Naive thymus-derived CD8-positive, alpha-beta T cell (primary cell): ENCODE data around the gene LY6G6D. TPM values are rescaled to one million over a fixed set of nuclear protein-coding genes. Genes with fewer than 3 reads are reported as not detected.

ENCODE experiments used
- ATAC-seq, 2 donors: fragments of 150-1000 bp; cut with Tn5 transposase in 1 of 2; sonication (Bioruptor Pico), chemical (Tn5 transposase) in 1 of 2; 1 replicate in 1 of 2; 2 replicates in 1 of 2; pipeline ENCODE4 v1.10.0; 2021; ENCODE audit warnings: mild to moderate bottlenecking in 2 of 2, moderate library complexity in 2 of 2
- POLR2A ChIA-PET: fragments of 350-600 bp; sonication (Branson Sonifier 250); formaldehyde crosslinking; loops from one replicate; lab custom pipeline; 2021; ENCODE audit warnings: antibody characterized with exemption; lab: Charles Lee
- DNase-seq, 10 donors: peaks; one replicate each; pipeline versions ENCODE4 v3.0.0 to v3.0.0-alpha.2; 2020 to 2022
- H3K27ac Mint-ChIP-seq, 10 donors: one replicate each; pipeline ENCODE4 v1.8.0; 2020 to 2022; ENCODE audit warnings: mild to moderate bottlenecking in 10 of 10, mixed read lengths in 10 of 10, moderate library complexity in 4 of 10, inconsistent platforms in 1 of 10
- H3K27me3 Mint-ChIP-seq, 5 donors: one replicate each; pipeline ENCODE4 v1.8.0; 2021 to 2022; ENCODE audit warnings: mixed read lengths in 5 of 5
- H3K36me3 Mint-ChIP-seq, 3 donors: one replicate each; pipeline ENCODE4 v1.8.0; 2020 to 2022; ENCODE audit warnings: mixed read lengths in 3 of 3, mild to moderate bottlenecking in 2 of 3, inconsistent platforms in 1 of 3
- H3K4me1 Mint-ChIP-seq, 4 donors: one replicate each; pipeline ENCODE4 v1.8.0; 2021 to 2022; ENCODE audit warnings: mixed read lengths in 4 of 4
- H3K4me3 Mint-ChIP-seq, 10 donors: one replicate each; pipeline ENCODE4 v1.8.0; 2020 to 2022; ENCODE audit warnings: mild to moderate bottlenecking in 10 of 10, mixed read lengths in 10 of 10, moderate library complexity in 6 of 10, inconsistent platforms in 1 of 10
- H3K9me3 Mint-ChIP-seq, 9 donors: one replicate each; pipeline ENCODE4 v1.8.0; 2020 to 2022; ENCODE audit warnings: mixed read lengths in 9 of 9, mild to moderate bottlenecking in 3 of 9, inconsistent platforms in 1 of 9, moderate library complexity in 1 of 9
- polyA plus RNA-seq, 3 donors: library from polyadenylated mRNA; unstranded; fragments of 300-500 nt; fragmentation: Illumina TruSeq; gene quantifications; one replicate each; pipeline ENCODE4 v1.2.3, GENCODE V29; 2021
- total RNA-seq, 8 experiments: library from RNA in 2 of 8; stranded (reverse) in 2 of 8; gene quantifications; one replicate each; pipeline ENCODE4 v1.2.3 and lab custom pipeline; 2021 to 2026

Gene LY6G6D
- total and polyA plus RNA-seq, 5 experiments from 2014 or later, result not detected

- Mint-ChIP-seq H3K27me3 (no peaks in the 10 kb centered on the region), H3K4me1 (peaks cover 18 to 28% (median 25%) of the 10 kb centered on the region in 4 donors), H3K27ac (peak overlapping the region in 1 of 10 donors; percentile 29), H3K4me3 (no peak overlapping the region), H3K36me3 (no peaks in the 10 kb centered on the region), H3K9me3 (no peaks in the 10 kb centered on the region)
- no peak for ATAC-seq
- DNase-seq, result no peak
- POLR2A ChIA-PET, result interaction anchor here (0.6 to 1.2 kb wide), 4 partner anchors 8 to 16 kb away, joined by 3 to 4 read pairs (median 3); partner anchors contain the start of genes ABHD16A and MPIG6B
Observed at GRCh38 chr6:31711233-31711632, 3.9 kb upstream of the LY6G6D start.

GRCh38 chr6:31712296-31712695 lies 2.9 kb upstream of the LY6G6D start:
- Mint-ChIP-seq H3K4me3 (no peak overlapping the region), H3K36me3 (no peaks in the 10 kb centered on the region), H3K27me3 (no peaks in the 10 kb centered on the region), H3K27ac (peak overlapping the region in 3 of 10 donors; percentile 50 to 71 (median 58)), H3K4me1 (peaks cover 18 to 28% (median 25%) of the 10 kb centered on the region in 4 donors), H3K9me3 (no peaks in the 10 kb centered on the region)
- DNase-seq (no peak), ATAC-seq (peak; percentile 39 to 43)
- POLR2A ChIA-PET, result interaction anchor here (1.2 kb wide), 1 partner anchor 11 kb away, joined by 3 read pairs; the partner anchor contains the start of gene MPIG6B

GRCh38 chr6:31713465-31713864 lies 1.7 kb upstream of the LY6G6D start:
- ATAC-seq (no peak), DNase-seq (no peak)
- Mint-ChIP-seq H3K27ac (peak overlapping the region in 3 of 10 donors; percentile 27 to 56 (median 31)), H3K9me3 (no peaks in the 10 kb centered on the region), H3K4me3 (no peak overlapping the region), H3K27me3 (no peaks in the 10 kb centered on the region), H3K4me1 (peaks cover 18 to 28% (median 25%) of the 10 kb centered on the region in 4 donors), H3K36me3 (no peaks in the 10 kb centered on the region)
- POLR2A ChIA-PET, result interaction anchor here (1.0 kb wide), 1 partner anchor 10 kb away, joined by 5 read pairs; the partner anchor contains the start of gene ABHD16A

GRCh38 chr6:31713991-31714684 lies 1.0 kb upstream of the LY6G6D start:
- POLR2A ChIA-PET, result interaction anchor here (1.0 kb wide), 1 partner anchor 11 kb away, joined by 5 read pairs; the partner anchor contains the start of gene ABHD16A
- DNase-seq (no peak), ATAC-seq (no peak)
- Mint-ChIP-seq H3K27ac (peak overlapping the region in 7 of 10 donors; percentile 10 to 88 (median 75)), H3K27me3 (no peaks in the 10 kb centered on the region), H3K4me3 (peak overlapping the region in 1 of 10 donors; percentile 5), H3K9me3 (no peaks in the 10 kb centered on the region), H3K4me1 (peaks cover 18 to 28% (median 25%) of the 10 kb centered on the region in 4 donors), H3K36me3 (no peaks in the 10 kb centered on the region)

- H3K9me3 Mint-ChIP-seq, result no peaks in the 10 kb centered on the region
Observed at GRCh38 chr6:31717499-31718222, 2.5 kb downstream of the LY6G6D start.

GRCh38 chr6:31718265-31718664 lies 3.1 kb downstream of the LY6G6D start:
- H3K27me3 Mint-ChIP-seq, result no peaks in the 10 kb centered on the region
- no peak overlapping the region for H3K27ac Mint-ChIP-seq
- no peak overlapping the region for H3K4me3 Mint-ChIP-seq
- H3K36me3 Mint-ChIP-seq, result no peaks in the 10 kb centered on the region
- H3K4me1 Mint-ChIP-seq, result peaks cover 9 to 15% (median 13%) of the 10 kb centered on the region in 4 donors
- DNase-seq, result no peak
- H3K9me3 Mint-ChIP-seq, result no peaks in the 10 kb centered on the region
- ATAC-seq, result no peak
- POLR2A ChIA-PET, result no interaction called here

More at GRCh38 chr6:31717499-31718222, 2.5 kb downstream of the LY6G6D start:
- Mint-ChIP-seq H3K27ac (no peak overlapping the region), H3K36me3 (no peaks in the 10 kb centered on the region), H3K4me3 (no peak overlapping the region), H3K27me3 (no peaks in the 10 kb centered on the region), H3K4me1 (peaks cover 8 to 15% (median 11%) of the 10 kb centered on the region in 4 donors)
- POLR2A ChIA-PET, result no interaction called here
- no peak for DNase-seq
- ATAC-seq, result no peak

GRCh38 chr6:31719001-31719400 lies 3.9 kb downstream of the LY6G6D start:
- ATAC-seq (no peak), DNase-seq (no peak)
- Mint-ChIP-seq H3K27ac (peak overlapping the region in 1 of 10 donors; percentile 56), H3K4me3 (no peak overlapping the region), H3K9me3 (no peaks in the 10 kb centered on the region), H3K27me3 (no peaks in the 10 kb centered on the region), H3K4me1 (peaks cover 10 to 17% (median 14%) of the 10 kb centered on the region in 4 donors), H3K36me3 (no peaks in the 10 kb centered on the region)
- POLR2A ChIA-PET, result no interaction called here

GRCh38 chr6:31720196-31720770 lies 5.1 kb downstream of the LY6G6D start:
- POLR2A ChIA-PET, result no interaction called here
- H3K27me3 Mint-ChIP-seq, result no peaks in the 10 kb centered on the region

GRCh38 chr6:31721351-31722020 lies 6.3 kb downstream of the LY6G6D start, which contains the start of gene LY6G6C:
TSS of gene LY6G6C (minus strand) at chr6:31721746. CDS start at chr6:31721679, 67 bp downstream.
- POLR2A ChIA-PET, result interaction anchor here (0.6 kb wide), 1 partner anchor 86 kb away, joined by 8 read pairs; no protein-coding TSS in a partner anchor
- H3K36me3 Mint-ChIP-seq, result no peaks in the 10 kb centered on the region
- ATAC-seq, result no peak
- peak within 1 kb of the TSS in 2 of 10 donors; percentile 1 to 30 for H3K4me3 Mint-ChIP-seq
- peaks cover 14 to 30% (median 23%) of the 10 kb centered on the region in 4 donors for H3K4me1 Mint-ChIP-seq
- peak within 1 kb of the TSS in 5 of 10 donors; percentile 7 to 87 (median 78) for H3K27ac Mint-ChIP-seq
- no peak for DNase-seq
- no peaks in the 10 kb centered on the region for H3K27me3 Mint-ChIP-seq
- no peaks in the 10 kb centered on the region for H3K9me3 Mint-ChIP-seq

More at GRCh38 chr6:31720196-31720770, 5.1 kb downstream of the LY6G6D start:
- no peaks in the 10 kb centered on the region for H3K36me3 Mint-ChIP-seq
- peaks cover 10 to 21% (median 13%) of the 10 kb centered on the region in 4 donors for H3K4me1 Mint-ChIP-seq
- H3K4me3 Mint-ChIP-seq, result no peak overlapping the region
- DNase-seq, result no peak
- no peak for ATAC-seq
- H3K27ac Mint-ChIP-seq, result peak overlapping the region in 1 of 10 donors; percentile 74
- H3K9me3 Mint-ChIP-seq, result no peaks in the 10 kb centered on the region

GRCh38 chr6:31722173-31722572 lies 7.0 kb downstream of the LY6G6D start:
- no peak for DNase-seq
- no peak for ATAC-seq
- no peaks in the 10 kb centered on the region for H3K9me3 Mint-ChIP-seq
- H3K4me3 Mint-ChIP-seq, result no peak overlapping the region
- H3K27ac Mint-ChIP-seq, result peak overlapping the region in 2 of 10 donors; percentile 7 to 63
- POLR2A ChIA-PET, result interaction anchor here (0.6 to 0.7 kb wide), 2 partner anchors 69 to 101 kb away, joined by 3 to 5 read pairs; no protein-coding TSS in a partner anchor
- no peaks in the 10 kb centered on the region for H3K36me3 Mint-ChIP-seq
- H3K4me1 Mint-ChIP-seq, result peaks cover 18 to 35% (median 30%) of the 10 kb centered on the region in 4 donors
- H3K27me3 Mint-ChIP-seq, result no peaks in the 10 kb centered on the region

- peak within 1 kb of the TSS in 9 of 10 donors; percentile 40 to 92 (median 68) for H3K27ac Mint-ChIP-seq
- peak within 1 kb of the TSS in 8 of 10 donors; percentile 47 to 73 (median 52) for H3K4me3 Mint-ChIP-seq
- H3K27me3 Mint-ChIP-seq, result no peaks in the 10 kb centered on the region
- no peaks in the 10 kb centered on the region for H3K36me3 Mint-ChIP-seq
- peaks cover 18 to 43% (median 40%) of the 10 kb centered on the region in 4 donors for H3K4me1 Mint-ChIP-seq
- peak; percentile 66 to 67 for ATAC-seq
- POLR2A ChIA-PET, result interaction anchor here (0.6 to 2.1 kb wide), 8 partner anchors 8 to 220 kb away, joined by 3 to 7 read pairs (median 4); partner anchors contain the start of genes ABHD16A and LY6G6D
- DNase-seq, result peak in 1 of 10 donors; percentile 30
- no peaks in the 10 kb centered on the region for H3K9me3 Mint-ChIP-seq
Observed at GRCh38 chr6:31723245-31723979, 8.3 kb downstream of the LY6G6D start, which contains the start of gene MPIG6B. TSS of gene MPIG6B (plus strand) at chr6:31723373. CDS start at chr6:31723384, 11 bp downstream.
